Colonic mucosa (tissue), 4 donors: Measurements from ENCODE around the gene FAM216A. TPM values are rescaled to one million over a fixed set of nuclear protein-coding genes. Genes with fewer than 3 reads are reported as not detected.
"Not testable (repeated sequence)": the region's sequence is repeated elsewhere in the genome, so short reads cannot be mapped to it uniquely, and the experiment has no call there.

Experiments
- DNase-seq: peaks from one replicate; pipeline ENCODE4 v3.0.0-alpha.2; 2020
- H3K27ac ChIP-seq: fragments of 200-600 bp; one replicate; pipeline ENCODE4 v1.8.0; 2021
- H3K27me3 ChIP-seq: fragments of 200-600 bp; one replicate; pipeline ENCODE4 v1.8.0; 2021
- H3K36me3 ChIP-seq: fragments of 200-600 bp; one replicate; pipeline ENCODE4 v1.8.0; 2021
- H3K4me1 ChIP-seq: fragments of 200-600 bp; one replicate; pipeline ENCODE4 v1.8.0; 2021; ENCODE audit warnings: mild to moderate bottlenecking
- H3K4me3 ChIP-seq: fragments of 200-600 bp; one replicate; pipeline ENCODE4 v1.8.0; 2021
- H3K9ac ChIP-seq, 2 donors: one replicate each; pipeline ENCODE4 v1.7.0; 2013; ENCODE audit warnings: control low read depth in 2 of 2, low read depth in 2 of 2, low read length in 2 of 2
- H3K9me3 ChIP-seq: fragments of 200-600 bp; one replicate; pipeline ENCODE4 v1.8.0; 2021
- CTCF ChIP-seq: fragments of 200-600 bp; IDR thresholded peaks from one replicate; pipeline ENCODE4 v1.8.0; 2022; ENCODE audit warnings: antibody characterized with exemption, mild to moderate bottlenecking
- intact Hi-C: fragments of 100-400 bp; cut with DNase I; formaldehyde crosslinking; loops from one replicate; pipeline ENCODE4 v1.14.1; 2022
- total RNA-seq, 2 donors: library from RNA; stranded (reverse); fragmentation: NEBNext Ultra II Directional in 1 of 2; extraction: Animal tissue kit (Norgen Biotek cat#: 25700) in 1 of 2; gene quantifications; one replicate each; pipeline ENCODE4 v1.2.1, GENCODE V29; 2021
- donor health status: healthy.
- donor health status: DM: no; HTN: no; CAD: no.
- donor health status: DM: no; HTN: no; CAD: no.

FAM216A gene
- total RNA-seq, 2 donors from 2014 or later: 1.6 TPM

GRCh38 chr12:110451263-110451662 lies 17.4 kb upstream of the FAM216A start:
- no peak for TF ChIP-seq CTCF
- no peak overlapping the region for H3K4me3 ChIP-seq
- no peak overlapping the region for H3K9ac ChIP-seq
- no peak overlapping the region for H3K27ac ChIP-seq
- intact Hi-C loops: loop anchor here (5.0 kb wide), 1 partner anchor 151 kb away; no protein-coding TSS in a partner anchor
- DNase-seq: no peak
- H3K36me3 ChIP-seq: no peaks in the 10 kb centered on the region
- no peaks in the 10 kb centered on the region for H3K27me3 ChIP-seq
- peaks cover 3% of the 10 kb centered on the region for H3K4me1 ChIP-seq
- H3K9me3 ChIP-seq: no peaks in the 10 kb centered on the region

- intact Hi-C loops: loop anchor here (5.0 kb wide), 1 partner anchor 149 kb away; no protein-coding TSS in a partner anchor
- H3K9ac ChIP-seq: no peak overlapping the region
- H3K4me3 ChIP-seq: no peak overlapping the region
- H3K4me1 ChIP-seq: peaks cover 3% of the 10 kb centered on the region
- H3K27me3 ChIP-seq: no peaks in the 10 kb centered on the region
- no peaks in the 10 kb centered on the region for H3K9me3 ChIP-seq
- H3K27ac ChIP-seq: no peak overlapping the region
- no peak for DNase-seq
- no peak for TF ChIP-seq CTCF
- H3K36me3 ChIP-seq: no peaks in the 10 kb centered on the region
Observed at GRCh38 chr12:110453569-110454296, 14.9 kb upstream of the FAM216A start.

GRCh38 chr12:110458756-110459155 lies 9.9 kb upstream of the FAM216A start:
- intact Hi-C loops: no loop called here
- H3K27ac ChIP-seq: no peak overlapping the region
- H3K27me3 ChIP-seq: no peaks in the 10 kb centered on the region
- H3K4me3 ChIP-seq: no peak overlapping the region
- no peaks in the 10 kb centered on the region for H3K9me3 ChIP-seq
- no peak overlapping the region for H3K9ac ChIP-seq
- H3K4me1 ChIP-seq: no peaks in the 10 kb centered on the region
- no peak for TF ChIP-seq CTCF
- DNase-seq: no peak
- no peaks in the 10 kb centered on the region for H3K36me3 ChIP-seq

GRCh38 chr12:110461189-110461588 lies 7.5 kb upstream of the FAM216A start:
- H3K4me1 ChIP-seq, H3K27ac ChIP-seq, H3K36me3 ChIP-seq, H3K9me3 ChIP-seq, H3K9ac ChIP-seq, H3K4me3 ChIP-seq, DNase-seq, H3K27me3 ChIP-seq: not testable (repeated sequence)
- intact Hi-C loops: loop anchor here (10.0 kb wide), 1 partner anchor 364 kb away; no protein-coding TSS in a partner anchor

GRCh38 chr12:110465024-110465423 lies 3.6 kb upstream of the FAM216A start:
- Histone ChIP-seq H3K36me3 (no peaks in the 10 kb centered on the region), H3K27me3 (no peaks in the 10 kb centered on the region), H3K4me3 (no peak overlapping the region), H3K9ac (no peak overlapping the region), H3K27ac (no peak overlapping the region), H3K4me1 (peaks cover 7% of the 10 kb centered on the region), H3K9me3 (no peaks in the 10 kb centered on the region)
- intact Hi-C loops: loop anchor here (5.0 to 10.0 kb wide), 2 partner anchors 137 to 360 kb away; no protein-coding TSS in a partner anchor
- no peak for TF ChIP-seq CTCF
- no peak for DNase-seq

GRCh38 chr12:110465765-110466164 lies 2.9 kb upstream of the FAM216A start:
- not testable (repeated sequence) for DNase-seq, H3K4me3 ChIP-seq, H3K4me1 ChIP-seq, H3K27me3 ChIP-seq, H3K9ac ChIP-seq, H3K9me3 ChIP-seq, H3K36me3 ChIP-seq, H3K27ac ChIP-seq
- intact Hi-C loops: loop anchor here (5.0 to 10.0 kb wide), 2 partner anchors 137 to 359 kb away; no protein-coding TSS in a partner anchor
